GM23338 (cell line): ENCODE data around the gene ARID3A. TPM values are rescaled to one million over a fixed set of nuclear protein-coding genes. Genes with fewer than 3 reads are reported as not detected.
A peak's percentile ranks its signal among the peaks of the same experiment; 100 is the strongest.

Experiments
- ATAC-seq: fragments of 200-7000 bp; cut with Tn5 transposase; 3 replicates; pipeline ENCODE4 v1.9.1; 2020
- DNase-seq: peaks from one replicate; pipeline ENCODE4 v3.0.0-alpha.2; 2015; ENCODE audit warnings: low spot score
- H2AFZ ChIP-seq: fragments of 200-600 bp; sonication (generic); 2 replicates; pipeline ENCODE4 v1.8.0; 2016; ENCODE audit warnings: antibody characterized with exemption, mild to moderate bottlenecking, moderate library complexity
- H3F3A ChIP-seq: fragments of 200-600 bp; sonication (generic); replicated peaks from 2 replicates; pipeline ENCODE4 v1.8.0; 2017; ENCODE audit warnings: antibody characterized with exemption, mixed run types, low read depth
- H3K27ac ChIP-seq: fragments of 200-600 bp; sonication (generic); 2 replicates; pipeline ENCODE4 v1.6.1; 2016; ENCODE audit warnings: low read depth
- H3K27me3 ChIP-seq: fragments of 200-600 bp; sonication (generic); 2 replicates; pipeline ENCODE4 v1.8.0; 2016; ENCODE audit warnings: mild to moderate bottlenecking, mixed run types, moderate library complexity; ENCODE audit not compliant: insufficient read depth
- H3K36me3 ChIP-seq: fragments of 200-600 bp; sonication (generic); 2 replicates; pipeline ENCODE4 v1.8.0; 2016; ENCODE audit warnings: mild to moderate bottlenecking; ENCODE audit not compliant: insufficient read depth
- H3K4me1 ChIP-seq: fragments of 200-600 bp; sonication (generic); 2 replicates; pipeline ENCODE4 v1.8.0; 2016; ENCODE audit warnings: mild to moderate bottlenecking, moderate library complexity; ENCODE audit not compliant: insufficient read depth
- H3K4me2 ChIP-seq: fragments of 200-600 bp; sonication (generic); 2 replicates; pipeline ENCODE4 v1.7.1; 2017; ENCODE audit warnings: mixed run types
- H3K4me3 ChIP-seq: fragments of 200-600 bp; sonication (generic); 2 replicates; pipeline ENCODE4 v1.6.1; 2016; ENCODE audit warnings: mixed run types
- H3K79me2 ChIP-seq: fragments of 200-600 bp; sonication (generic); replicated peaks from 2 replicates; pipeline ENCODE4 v1.8.0; 2017; ENCODE audit warnings: mild to moderate bottlenecking; ENCODE audit not compliant: insufficient read depth
- H3K9me2 ChIP-seq: fragments of 200-600 bp; sonication (generic); 2 replicates; pipeline ENCODE4 v1.8.0; 2017; ENCODE audit not compliant: insufficient read depth
- H4K20me1 ChIP-seq: fragments of 200-600 bp; sonication (generic); replicated peaks from 2 replicates; pipeline ENCODE4 v1.8.0; 2017; ENCODE audit warnings: mild to moderate bottlenecking; ENCODE audit not compliant: insufficient read depth
- H3K27ac Mint-ChIP-seq: 2 replicates; pipeline ENCODE4 v1.8.0; 2020; ENCODE audit warnings: inconsistent platforms, mild to moderate bottlenecking, moderate library complexity, mixed read lengths
- H3K27me3 Mint-ChIP-seq: 3 replicates; pipeline ENCODE4 v1.8.0; 2022; ENCODE audit warnings: low read depth, mild to moderate bottlenecking, moderate library complexity, mixed read lengths, inconsistent platforms; ENCODE audit not compliant: insufficient read depth, poor library complexity
- H3K36me3 Mint-ChIP-seq: 3 replicates; pipeline ENCODE4 v1.8.0; 2021; ENCODE audit warnings: low read depth, mild to moderate bottlenecking, inconsistent platforms, moderate library complexity, mixed read lengths
- H3K4me1 Mint-ChIP-seq: 3 replicates; pipeline ENCODE4 v1.8.0; 2020; ENCODE audit warnings: mild to moderate bottlenecking, inconsistent platforms, mixed read lengths
- H3K4me3 Mint-ChIP-seq: 3 replicates; pipeline ENCODE4 v1.8.0; 2021; ENCODE audit warnings: moderate library complexity, mild to moderate bottlenecking, inconsistent platforms, mixed read lengths
- H3K9me3 Mint-ChIP-seq: 3 replicates; pipeline ENCODE4 v1.8.0; 2020; ENCODE audit warnings: moderate library complexity, mild to moderate bottlenecking, inconsistent platforms, mixed read lengths
- CREB1 ChIP-seq: fragments of 250-450 bp; sonication (Bioruptor Pico); IDR thresholded peaks from 2 replicates; pipeline ENCODE4 v1.5.0; 2020; ENCODE audit warnings: low read depth, mild to moderate bottlenecking, moderate library complexity
- EZH2 ChIP-seq: fragments of 200-600 bp; sonication (generic); IDR thresholded peaks from one replicate; pipeline ENCODE4 v1.8.0; 2017; ENCODE audit warnings: antibody characterized with exemption, mild to moderate bottlenecking, low read depth; ENCODE audit not compliant: unreplicated experiment
- EZH2phosphoT487 ChIP-seq: fragments of 200-600 bp; sonication (generic); IDR thresholded peaks from one replicate; pipeline ENCODE4 v1.8.1; 2018; ENCODE audit warnings: antibody characterized with exemption; ENCODE audit not compliant: unreplicated experiment
- JUNB ChIP-seq: IDR thresholded peaks from one replicate; pipeline ENCODE4 v1.6.1; 2016; ENCODE audit warnings: antibody characterized with exemption; ENCODE audit not compliant: unreplicated experiment
- NANOG ChIP-seq: IDR thresholded peaks from 2 replicates; pipeline ENCODE4 v1.6.1; 2016; ENCODE audit warnings: antibody characterized with exemption, borderline replicate concordance
- POLR2AphosphoS5 ChIP-seq: IDR thresholded peaks from 2 replicates; pipeline ENCODE4 v1.6.1; 2016; ENCODE audit warnings: antibody characterized with exemption, low read depth
- ZNF114 ChIP-seq: fragments of 250-450 bp; sonication (Bioruptor Pico); IDR thresholded peaks from 2 replicates; pipeline ENCODE4 v1.5.0; 2020; ENCODE audit warnings: mild to moderate bottlenecking, moderate library complexity
- ZNF331 ChIP-seq: fragments of 250-450 bp; sonication (Bioruptor Pico); IDR thresholded peaks from 2 replicates; pipeline ENCODE4 v1.5.0; 2020; ENCODE audit warnings: low read depth, mild to moderate bottlenecking, moderate library complexity
- ZNF462 ChIP-seq: fragments of 250-450 bp; sonication (Bioruptor Pico); IDR thresholded peaks from 2 replicates; pipeline ENCODE4 v1.5.0; 2020; ENCODE audit warnings: mild to moderate bottlenecking, moderate library complexity
- polyA plus RNA-seq: library from polyadenylated mRNA; unstranded; fragments of >200 nt; fragmentation: Nextera tagmentation; extraction: Ambion mirVana; gene quantifications from 2 replicates; pipeline ENCODE4 v1.2.1, GENCODE V29; 2016
- total RNA-seq: library from RNA; depleted of rRNA; stranded (reverse); fragments of >200 nt; shearing (Covaris generic); gene quantifications from 2 replicates; pipeline ENCODE4 v1.2.3, GENCODE V29; 2014
- TF ChIP-seq, protein P1 (sequence below): IDR thresholded peaks from one replicate; pipeline ENCODE4 v1.6.1; 2018; ENCODE audit warnings: antibody characterized with exemption; ENCODE audit not compliant: unreplicated experiment
- TF ChIP-seq, protein P2 (sequence below), 2 experiments: fragments of 200-600 bp in 1 of 2; sonication (generic) in 1 of 2; conservative IDR thresholded peaks; 2 replicates each; pipeline versions ENCODE4 v1.5.1 to v1.6.1; 2016 to 2017; ENCODE audit warnings: antibody characterized with exemption in 2 of 2, low read depth in 2 of 2, mild to moderate bottlenecking in 2 of 2, moderate library complexity in 1 of 2

ARID3A gene
- total and polyA plus RNA-seq, 2 experiments from 2014 or later: 33.6 to 51.6 TPM

GRCh38 chr19:960020-960419 is 34.2 kb downstream of the ARID3A start:
- Mint-ChIP-seq H3K4me1 (peaks cover 20% of the 10 kb centered on the region), H3K27me3 (peaks cover 19% of the 10 kb centered on the region), H3K9me3 (peaks cover 1% of the 10 kb centered on the region; the same call in 1 of the 3 replicates), H3K4me3 (no peak overlapping the region), H3K27ac (no peak overlapping the region; the same call in 1 of the 2 replicates), H3K36me3 (peaks cover 30% of the 10 kb centered on the region)
- H3K4me3 ChIP-seq: no peak overlapping the region
- peaks cover 12% of the 10 kb centered on the region; the same call in 1 of the 2 replicates for H3F3A ChIP-seq
- H3K27me3 ChIP-seq: no peaks in the 10 kb centered on the region
- peak; percentile 77 for DNase-seq
- peaks cover 11% of the 10 kb centered on the region; the same call in 1 of the 2 replicates for H3K79me2 ChIP-seq
- no peaks in the 10 kb centered on the region for H4K20me1 ChIP-seq
- no peaks in the 10 kb centered on the region for H3K9me2 ChIP-seq
- no peak overlapping the region for H3K4me2 ChIP-seq
- H3K27ac ChIP-seq: no peak overlapping the region
- no peak for TF ChIP-seq JUNB
- TF ChIP-seq NANOG: no peak
- TF ChIP-seq, protein P1, sequence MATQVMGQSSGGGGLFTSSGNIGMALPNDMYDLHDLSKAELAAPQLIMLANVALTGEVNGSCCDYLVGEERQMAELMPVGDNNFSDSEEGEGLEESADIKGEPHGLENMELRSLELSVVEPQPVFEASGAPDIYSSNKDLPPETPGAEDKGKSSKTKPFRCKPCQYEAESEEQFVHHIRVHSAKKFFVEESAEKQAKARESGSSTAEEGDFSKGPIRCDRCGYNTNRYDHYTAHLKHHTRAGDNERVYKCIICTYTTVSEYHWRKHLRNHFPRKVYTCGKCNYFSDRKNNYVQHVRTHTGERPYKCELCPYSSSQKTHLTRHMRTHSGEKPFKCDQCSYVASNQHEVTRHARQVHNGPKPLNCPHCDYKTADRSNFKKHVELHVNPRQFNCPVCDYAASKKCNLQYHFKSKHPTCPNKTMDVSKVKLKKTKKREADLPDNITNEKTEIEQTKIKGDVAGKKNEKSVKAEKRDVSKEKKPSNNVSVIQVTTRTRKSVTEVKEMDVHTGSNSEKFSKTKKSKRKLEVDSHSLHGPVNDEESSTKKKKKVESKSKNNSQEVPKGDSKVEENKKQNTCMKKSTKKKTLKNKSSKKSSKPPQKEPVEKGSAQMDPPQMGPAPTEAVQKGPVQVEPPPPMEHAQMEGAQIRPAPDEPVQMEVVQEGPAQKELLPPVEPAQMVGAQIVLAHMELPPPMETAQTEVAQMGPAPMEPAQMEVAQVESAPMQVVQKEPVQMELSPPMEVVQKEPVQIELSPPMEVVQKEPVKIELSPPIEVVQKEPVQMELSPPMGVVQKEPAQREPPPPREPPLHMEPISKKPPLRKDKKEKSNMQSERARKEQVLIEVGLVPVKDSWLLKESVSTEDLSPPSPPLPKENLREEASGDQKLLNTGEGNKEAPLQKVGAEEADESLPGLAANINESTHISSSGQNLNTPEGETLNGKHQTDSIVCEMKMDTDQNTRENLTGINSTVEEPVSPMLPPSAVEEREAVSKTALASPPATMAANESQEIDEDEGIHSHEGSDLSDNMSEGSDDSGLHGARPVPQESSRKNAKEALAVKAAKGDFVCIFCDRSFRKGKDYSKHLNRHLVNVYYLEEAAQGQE: no peak
- TF ChIP-seq CREB1 (CRISPR knock-in tag): no peak
- TF ChIP-seq, protein P2, sequence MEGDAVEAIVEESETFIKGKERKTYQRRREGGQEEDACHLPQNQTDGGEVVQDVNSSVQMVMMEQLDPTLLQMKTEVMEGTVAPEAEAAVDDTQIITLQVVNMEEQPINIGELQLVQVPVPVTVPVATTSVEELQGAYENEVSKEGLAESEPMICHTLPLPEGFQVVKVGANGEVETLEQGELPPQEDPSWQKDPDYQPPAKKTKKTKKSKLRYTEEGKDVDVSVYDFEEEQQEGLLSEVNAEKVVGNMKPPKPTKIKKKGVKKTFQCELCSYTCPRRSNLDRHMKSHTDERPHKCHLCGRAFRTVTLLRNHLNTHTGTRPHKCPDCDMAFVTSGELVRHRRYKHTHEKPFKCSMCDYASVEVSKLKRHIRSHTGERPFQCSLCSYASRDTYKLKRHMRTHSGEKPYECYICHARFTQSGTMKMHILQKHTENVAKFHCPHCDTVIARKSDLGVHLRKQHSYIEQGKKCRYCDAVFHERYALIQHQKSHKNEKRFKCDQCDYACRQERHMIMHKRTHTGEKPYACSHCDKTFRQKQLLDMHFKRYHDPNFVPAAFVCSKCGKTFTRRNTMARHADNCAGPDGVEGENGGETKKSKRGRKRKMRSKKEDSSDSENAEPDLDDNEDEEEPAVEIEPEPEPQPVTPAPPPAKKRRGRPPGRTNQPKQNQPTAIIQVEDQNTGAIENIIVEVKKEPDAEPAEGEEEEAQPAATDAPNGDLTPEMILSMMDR (conservative IDR thresholded peaks at IDR 0.05; ENCODE audit: low read depth in 2 of 2): peak; percentile 39 to 67
- no peak for TF ChIP-seq ZNF331
- peaks cover 11% of the 10 kb centered on the region; the same call in 1 of the 2 replicates for H3K4me1 ChIP-seq
- H3K36me3 ChIP-seq: peaks cover 3% of the 10 kb centered on the region
- peak; percentile 53 for ATAC-seq
- H2AFZ ChIP-seq: no peak overlapping the region

GRCh38 chr19:960601-960938 is 34.7 kb downstream of the ARID3A start:
- no peak overlapping the region for H2AFZ ChIP-seq
- Mint-ChIP-seq H3K9me3 (peaks cover 5% of the 10 kb centered on the region; the same call in 2 of the 3 replicates), H3K4me3 (no peak overlapping the region), H3K27me3 (peaks cover 20% of the 10 kb centered on the region), H3K36me3 (peaks cover 35% of the 10 kb centered on the region), H3K27ac (no peak overlapping the region), H3K4me1 (peaks cover 20% of the 10 kb centered on the region)
- no peaks in the 10 kb centered on the region for H4K20me1 ChIP-seq
- H3K4me1 ChIP-seq: peaks cover 11% of the 10 kb centered on the region; the same call in 1 of the 2 replicates
- no peaks in the 10 kb centered on the region for H3K27me3 ChIP-seq
- ATAC-seq (no peak), DNase-seq (no peak)
- H3K4me2 ChIP-seq: no peak overlapping the region
- H3K36me3 ChIP-seq: peaks cover 7% of the 10 kb centered on the region
- H3F3A ChIP-seq: peaks cover 8% of the 10 kb centered on the region; the same call in 1 of the 2 replicates
- no peak overlapping the region for H3K4me3 ChIP-seq
- H3K9me2 ChIP-seq: no peaks in the 10 kb centered on the region
- H3K27ac ChIP-seq: no peak overlapping the region
- peaks cover 6% of the 10 kb centered on the region; the same call in 1 of the 2 replicates for H3K79me2 ChIP-seq
- TF ChIP-seq EZH2phosphoT487: no peak
- no peak for TF ChIP-seq JUNB
- TF ChIP-seq ZNF462 (CRISPR knock-in tag): no peak
- no peak for TF ChIP-seq EZH2
- TF ChIP-seq POLR2AphosphoS5: no peak
- TF ChIP-seq ZNF114 (CRISPR knock-in tag): no peak
